Measurements from ENCODE around the gene DEPP1.

The DEPP1 gene

GRCh38 chr10:44993226-44993921 is 14.8 kb upstream of the DEPP1 start:
- no peak for DNase-seq (ENCODE audit: low read depth)

- no peak for DNase-seq (ENCODE audit: low read depth)
Measured at GRCh38 chr10:44992732-44993225, 14.2 kb upstream of the DEPP1 start.

DNA sequence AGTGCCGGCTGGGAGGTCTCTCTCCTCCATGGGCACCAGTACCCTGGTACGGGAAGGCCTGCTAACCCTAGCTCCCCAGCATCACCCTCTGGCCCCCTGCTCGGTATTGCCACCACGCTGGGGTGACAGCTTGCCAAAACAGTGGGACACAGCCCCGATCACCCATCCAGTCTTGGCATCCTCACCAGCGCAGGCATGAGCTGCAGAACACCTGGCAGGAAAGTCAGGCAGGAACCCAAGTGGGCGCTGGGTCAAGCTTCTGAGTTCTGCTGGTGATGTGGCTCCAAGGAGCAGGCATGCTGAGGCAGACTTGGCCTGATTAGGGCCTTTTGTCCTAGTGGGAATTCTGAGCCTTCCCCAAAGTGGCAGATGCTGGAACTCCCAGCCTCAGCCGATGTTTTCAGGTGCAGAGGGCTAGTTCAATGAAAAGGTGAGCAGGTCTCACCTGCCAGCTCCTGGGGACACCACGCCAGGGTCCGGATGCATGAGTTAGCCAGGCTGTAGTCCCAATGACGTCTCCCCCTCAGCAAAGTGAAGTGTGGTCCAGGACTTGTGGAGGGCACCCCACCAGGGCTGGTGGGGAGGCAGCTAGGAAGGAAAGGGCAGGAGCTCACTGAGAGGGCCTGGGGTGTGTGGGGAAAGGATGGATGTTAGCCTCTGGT is 13.6 kb upstream of the DEPP1 start:
- DNase-seq (ENCODE audit: low read depth) = no peak

GRCh38 chr10:44991571-44991970 is 13.0 kb upstream of the DEPP1 start:
- no peak for DNase-seq (ENCODE audit: low read depth)

- DNase-seq (ENCODE audit: low read depth) = no peak
Measured at GRCh38 chr10:44990965-44991364, 12.4 kb upstream of the DEPP1 start.

DNA sequence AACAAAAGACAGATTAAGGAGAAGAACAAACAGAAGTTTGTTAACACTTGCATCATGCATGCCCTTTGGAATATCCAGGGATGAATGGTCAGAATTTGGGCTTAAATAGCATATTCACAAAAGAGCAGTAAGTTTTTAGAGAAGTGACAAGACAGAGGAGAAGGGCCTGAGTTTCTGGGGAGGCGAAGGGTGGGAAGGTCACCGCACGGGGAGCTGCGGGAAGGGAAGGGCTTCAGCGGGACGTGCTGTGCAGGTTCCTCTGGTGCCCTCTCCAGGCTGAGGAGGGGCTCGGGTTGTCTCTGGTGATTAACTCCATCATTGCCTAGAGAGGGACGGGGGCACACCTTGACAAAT is 11.7 kb upstream of the DEPP1 start:
- no peak for DNase-seq (ENCODE audit: low read depth)

DNA sequence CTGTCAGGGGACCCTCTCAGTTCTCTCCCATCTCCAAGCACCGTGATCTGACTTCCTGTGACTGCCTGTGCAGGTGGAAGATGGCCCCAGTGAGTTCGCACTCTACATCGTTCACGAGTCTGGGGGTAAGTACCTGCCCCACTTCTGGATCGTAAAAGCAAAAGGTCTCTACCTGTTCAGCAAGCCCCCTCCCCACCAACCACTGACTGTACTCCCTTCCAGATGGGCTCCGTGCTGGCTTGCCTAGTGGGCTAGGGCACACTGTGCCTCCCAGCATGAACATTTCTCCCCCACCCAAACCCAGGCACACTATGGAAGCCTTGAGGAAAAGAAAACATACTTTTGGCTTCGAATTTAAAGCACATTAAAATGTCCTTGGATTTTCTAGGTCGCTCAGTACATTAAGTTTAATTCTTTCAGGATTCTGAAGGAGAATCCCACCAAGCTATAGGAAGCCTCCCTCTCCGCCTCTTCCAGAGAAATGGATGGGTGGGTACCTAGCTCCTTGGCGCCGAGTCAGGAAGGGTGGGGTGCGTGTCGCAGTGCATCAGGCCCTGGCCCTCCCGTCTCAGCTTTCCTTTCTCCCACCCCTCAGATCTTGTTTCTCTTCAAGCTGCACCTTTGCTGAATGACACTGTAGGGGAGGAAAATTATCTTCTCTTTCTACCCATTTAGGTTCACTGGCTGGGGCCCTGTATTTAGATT is 11.1 kb upstream of the DEPP1 start:
- no peak for DNase-seq (ENCODE audit: low read depth)

- no peak for DNase-seq (ENCODE audit: low read depth)
Measured at GRCh38 chr10:44988957-44989585, 10.5 kb upstream of the DEPP1 start.

DNA sequence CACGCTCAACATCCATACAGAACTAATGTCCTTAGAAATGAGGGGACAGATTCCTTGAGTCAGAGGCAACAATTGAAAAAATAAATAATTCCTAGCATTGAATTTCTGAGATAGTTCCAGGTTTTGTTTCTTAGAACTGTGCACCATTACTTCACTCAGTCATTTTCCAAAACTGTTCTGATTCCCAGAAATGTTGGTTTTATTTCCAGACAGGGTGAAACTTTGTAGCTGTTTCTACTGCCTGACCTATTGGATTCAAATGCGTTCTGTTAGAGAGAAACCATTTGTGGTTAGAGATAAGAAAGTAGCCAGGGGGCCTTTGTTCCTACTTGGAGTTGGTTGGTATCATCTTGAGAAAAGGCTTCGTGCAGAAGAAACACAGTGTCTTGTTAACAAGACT is 8.1 kb upstream of the DEPP1 start:
- DNase-seq (ENCODE audit: low read depth) = no peak

- DNase-seq (ENCODE audit: low read depth) = no peak
Measured at GRCh38 chr10:44986179-44986578, 7.6 kb upstream of the DEPP1 start.

DNA sequence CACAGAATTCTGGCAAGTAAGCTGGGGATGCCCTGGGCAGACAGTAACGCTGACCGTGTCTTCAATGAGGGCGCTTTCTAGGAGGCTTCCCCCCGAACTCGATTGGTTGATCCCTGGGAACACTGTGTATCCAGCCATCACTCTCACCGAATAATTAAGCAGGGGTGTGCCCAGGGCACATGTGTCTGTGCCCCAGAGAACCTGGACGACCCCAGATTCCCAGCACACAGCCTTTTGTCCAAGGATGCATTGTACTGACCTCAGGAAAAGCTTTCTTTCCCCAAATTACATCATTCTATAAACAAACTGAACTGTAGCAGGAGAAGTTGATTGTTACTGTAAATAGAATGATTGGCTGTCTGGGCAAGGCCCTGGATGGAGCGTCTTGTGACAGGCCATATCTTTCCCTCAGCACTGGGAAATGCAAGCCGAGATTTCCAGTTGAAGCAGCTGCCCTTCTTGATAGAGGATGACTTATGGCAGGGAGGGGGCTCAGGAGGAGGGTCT is 6.6 kb upstream of the DEPP1 start:
- DNase-seq (ENCODE audit: low read depth) = no peak

- no peak for DNase-seq (ENCODE audit: low read depth)
Measured at GRCh38 chr10:44984671-44985101, 6.1 kb upstream of the DEPP1 start.

- DNase-seq (ENCODE audit: low read depth) = no peak
Measured at GRCh38 chr10:44983895-44984278, 5.3 kb upstream of the DEPP1 start.

- DNase-seq (ENCODE audit: low read depth) = no peak
Measured at GRCh38 chr10:44983066-44983894, 4.7 kb upstream of the DEPP1 start.

- no peak for DNase-seq (ENCODE audit: low read depth)
Measured at GRCh38 chr10:44982496-44982895, 3.9 kb upstream of the DEPP1 start.

DNA sequence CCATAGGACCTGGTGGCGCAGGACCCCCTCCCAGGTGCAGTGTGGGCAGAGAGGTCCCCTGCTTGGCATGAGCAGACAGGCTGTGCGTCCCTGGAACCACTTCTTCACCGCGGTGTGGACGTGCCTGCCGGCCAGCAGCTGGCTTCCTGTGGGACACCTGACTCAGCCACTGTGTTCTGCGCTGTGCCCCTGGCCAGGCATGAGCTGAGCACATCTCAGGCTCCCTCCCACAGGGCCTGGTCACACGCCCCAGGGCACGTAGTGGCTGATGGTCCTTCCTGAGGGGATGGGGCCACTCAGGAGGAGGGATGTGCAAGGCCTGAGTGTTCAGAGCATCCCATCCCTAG is 3.5 kb upstream of the DEPP1 start:
- DNase-seq (ENCODE audit: low read depth) = no peak

DNA sequence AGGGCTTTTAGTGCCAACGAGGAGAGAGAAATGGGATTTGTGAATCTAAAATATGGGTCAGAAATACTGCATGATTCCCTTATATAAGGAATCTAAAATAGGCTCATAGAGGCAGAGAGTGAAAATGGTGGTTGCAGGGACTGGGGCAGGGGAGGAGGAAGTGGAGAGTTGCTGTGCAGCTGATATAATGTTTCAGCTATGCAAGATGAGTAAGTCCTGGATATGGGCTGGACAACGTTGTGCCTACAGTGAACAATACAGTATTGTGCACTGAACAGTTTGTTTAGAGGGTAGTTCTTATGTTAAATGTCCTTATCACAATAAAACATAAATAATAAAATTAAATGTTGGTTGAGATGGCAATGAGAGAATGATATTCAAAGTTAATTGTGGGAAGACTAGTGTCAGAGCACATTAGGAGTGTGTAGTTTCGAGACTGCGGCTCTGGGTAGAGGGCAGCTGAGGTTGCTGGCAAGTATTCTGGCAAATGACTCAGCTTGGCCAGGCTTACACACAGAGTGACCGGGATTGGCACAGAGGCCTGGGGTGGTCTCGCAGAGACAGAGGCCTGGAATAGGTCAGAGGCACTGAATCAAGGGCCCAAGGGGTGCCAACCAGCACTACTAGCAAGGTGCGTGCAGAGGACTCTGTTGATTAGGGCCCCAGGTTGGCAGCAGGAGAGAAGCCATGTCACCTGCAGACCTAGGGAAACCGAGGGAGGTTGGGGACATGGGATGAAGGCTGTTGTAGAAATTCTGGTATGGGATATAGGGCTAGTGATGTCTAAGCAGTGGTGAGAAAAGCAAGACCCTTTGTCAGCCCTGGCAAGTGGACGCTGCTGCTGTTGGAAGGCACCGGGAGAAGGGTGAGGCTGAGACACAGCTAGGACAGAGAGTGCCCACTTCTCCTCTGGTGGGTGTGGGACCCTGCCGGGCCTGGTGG is 2.8 kb upstream of the DEPP1 start:
- peak; percentile 78 for DNase-seq (ENCODE audit: low read depth)

GRCh38 chr10:44980309-44981171 is 1.9 kb upstream of the DEPP1 start:
- DNase-seq (ENCODE audit: low read depth) = no peak

All from fibroblast of the conjunctiva (primary cell).